ENCODE measurements around the gene ROCK2.

Gene ROCK2

GRCh38 chr2:11320698-11321492 lies 23.5 kb downstream of the ROCK2 start:
- H3K9me3 ChIP-seq (ENCODE audit: control insufficient read depth, insufficient read depth, low read length): no peaks in the 10 kb centered on the region
- no peaks in the 10 kb centered on the region for H3K4me1 ChIP-seq (ENCODE audit: insufficient read depth, low read length)
- H3K36me3 ChIP-seq (ENCODE audit: insufficient read depth, low read length): no peaks in the 10 kb centered on the region
- H3K9ac ChIP-seq (ENCODE audit: low read depth, low read length): no peak overlapping the region

DNA sequence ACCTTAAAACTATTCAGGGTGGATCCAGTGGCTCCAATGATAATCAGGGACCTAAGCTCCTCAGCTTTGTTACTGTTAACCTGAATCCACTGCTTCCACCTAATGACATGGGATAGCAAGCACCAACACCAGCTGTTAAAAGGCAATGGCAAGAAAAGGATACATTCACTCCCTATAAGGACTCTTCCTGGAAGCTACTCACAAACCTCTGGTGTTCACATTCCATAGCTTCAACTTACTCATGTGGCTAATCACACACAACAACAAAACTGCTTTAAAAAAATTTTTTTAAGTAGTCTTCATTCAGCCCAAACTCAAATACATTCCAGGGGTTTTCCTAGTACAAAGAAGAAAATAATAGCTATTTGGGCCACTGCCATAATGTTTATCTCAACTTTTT lies 24.5 kb downstream of the ROCK2 start:
- Histone ChIP-seq H3K4me1 (ENCODE audit: insufficient read depth, low read length) (no peaks in the 10 kb centered on the region), H3K36me3 (ENCODE audit: insufficient read depth, low read length) (no peaks in the 10 kb centered on the region), H3K9me3 (ENCODE audit: control insufficient read depth, insufficient read depth, low read length) (no peaks in the 10 kb centered on the region), H3K9ac (ENCODE audit: low read depth, low read length) (no peak overlapping the region)

GRCh38 chr2:11315074-11315705 lies 29.2 kb downstream of the ROCK2 start:
- H3K4me1 ChIP-seq (ENCODE audit: insufficient read depth, low read length): peaks cover 4% of the 10 kb centered on the region; the same call in 1 of the 2 replicates

DNA sequence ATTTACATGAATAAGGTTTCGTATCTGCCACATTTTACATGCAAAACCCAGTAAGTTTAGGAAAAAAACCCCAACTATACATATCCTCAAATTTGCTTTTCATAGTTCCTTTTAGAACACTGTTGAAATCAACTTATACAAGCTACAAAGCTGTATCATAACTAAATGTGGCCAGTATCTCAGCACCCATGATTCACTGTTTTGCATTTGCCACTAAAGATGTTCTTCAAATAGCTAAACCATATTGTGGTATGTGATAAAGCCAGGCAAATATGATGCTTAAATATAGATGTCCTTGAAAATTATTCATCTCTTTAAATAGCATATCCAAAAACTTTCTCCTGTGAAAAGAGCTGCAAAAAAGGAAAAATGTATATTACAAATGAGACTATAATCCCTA lies 29.9 kb downstream of the ROCK2 start:
- Histone ChIP-seq H3K4me1 (ENCODE audit: insufficient read depth, low read length) (peaks cover 8% of the 10 kb centered on the region; the same call in 1 of the 2 replicates), H3K9ac (ENCODE audit: low read depth, low read length) (no peak overlapping the region), H3K9me3 (ENCODE audit: control insufficient read depth, insufficient read depth, low read length) (no peaks in the 10 kb centered on the region), H3K36me3 (ENCODE audit: insufficient read depth, low read length) (no peaks in the 10 kb centered on the region)

More at GRCh38 chr2:11315074-11315705, 29.2 kb downstream of the ROCK2 start:
- H3K36me3 ChIP-seq (ENCODE audit: insufficient read depth, low read length): no peaks in the 10 kb centered on the region
- no peaks in the 10 kb centered on the region for H3K9me3 ChIP-seq (ENCODE audit: control insufficient read depth, insufficient read depth, low read length)
- H3K9ac ChIP-seq (ENCODE audit: low read depth, low read length): no peak overlapping the region

DNA sequence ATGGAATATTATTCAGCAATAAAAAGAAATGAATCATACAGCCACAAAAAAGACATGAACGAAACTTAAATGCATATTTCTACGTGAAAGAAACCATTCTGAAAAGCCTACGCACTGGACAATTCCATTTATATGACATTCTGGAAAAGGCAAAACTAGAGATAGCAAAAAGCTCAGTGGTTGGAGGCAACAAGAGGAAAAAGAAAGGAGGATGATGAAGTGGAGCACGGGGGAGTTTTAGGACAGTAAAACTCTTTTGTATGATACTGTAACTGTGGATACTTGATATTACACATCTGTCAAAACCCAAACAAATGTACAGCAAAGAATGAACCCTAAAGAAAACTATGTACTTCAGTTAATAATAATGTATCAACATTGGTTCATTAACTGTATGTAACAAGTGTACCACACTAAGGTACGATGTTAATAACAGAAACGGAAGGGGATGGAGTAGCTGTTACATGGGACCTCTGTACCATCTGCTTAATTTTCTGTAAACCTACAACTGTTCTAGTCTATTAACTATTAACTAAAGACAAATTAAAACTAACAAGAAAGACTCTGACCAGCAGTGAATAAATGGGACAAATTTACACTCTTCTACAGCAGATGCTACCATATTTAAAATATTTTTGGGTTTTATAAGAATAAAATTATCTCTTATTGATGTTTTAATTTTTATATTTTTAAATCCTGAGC lies 31.5 kb downstream of the ROCK2 start:
- Histone ChIP-seq H3K9me3 (ENCODE audit: control insufficient read depth, insufficient read depth, low read length) (no peaks in the 10 kb centered on the region), H3K36me3 (ENCODE audit: insufficient read depth, low read length) (no peaks in the 10 kb centered on the region), H3K9ac (ENCODE audit: low read depth, low read length) (no peak overlapping the region), H3K4me1 (ENCODE audit: insufficient read depth, low read length) (peaks cover 8% of the 10 kb centered on the region; the same call in 1 of the 2 replicates)

- H3K9me3 ChIP-seq (ENCODE audit: control insufficient read depth, insufficient read depth, low read length): no peaks in the 10 kb centered on the region
- no peaks in the 10 kb centered on the region for H3K36me3 ChIP-seq (ENCODE audit: insufficient read depth, low read length)
- H3K9ac ChIP-seq (ENCODE audit: low read depth, low read length): no peak overlapping the region
- peaks cover 8% of the 10 kb centered on the region; the same call in 1 of the 2 replicates for H3K4me1 ChIP-seq (ENCODE audit: insufficient read depth, low read length)
Measured at GRCh38 chr2:11311543-11311942, 32.9 kb downstream of the ROCK2 start.

DNA sequence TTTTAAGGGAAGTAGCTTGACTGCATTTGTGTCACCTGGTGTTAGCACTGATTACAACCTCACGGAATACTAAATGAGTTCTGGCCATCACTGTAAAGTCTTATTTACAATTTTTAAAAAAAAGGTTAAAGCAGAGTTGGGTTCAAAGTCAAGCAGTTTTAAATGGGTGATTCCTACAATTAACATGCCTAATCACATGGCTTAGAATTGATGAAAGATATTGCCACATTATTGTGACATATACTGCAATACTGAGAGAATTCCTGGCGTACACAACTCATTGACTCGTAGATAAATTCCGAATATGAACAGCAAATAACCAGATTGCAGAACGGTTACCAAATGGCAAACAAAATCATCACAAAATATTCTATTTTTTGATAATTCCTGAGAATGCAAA lies 34.2 kb downstream of the ROCK2 start:
- Histone ChIP-seq H3K9me3 (ENCODE audit: control insufficient read depth, insufficient read depth, low read length) (no peaks in the 10 kb centered on the region), H3K36me3 (ENCODE audit: insufficient read depth, low read length) (no peaks in the 10 kb centered on the region), H3K4me1 (ENCODE audit: insufficient read depth, low read length) (peaks cover 8% of the 10 kb centered on the region; the same call in 1 of the 2 replicates), H3K9ac (ENCODE audit: low read depth, low read length) (no peak overlapping the region)

DNA sequence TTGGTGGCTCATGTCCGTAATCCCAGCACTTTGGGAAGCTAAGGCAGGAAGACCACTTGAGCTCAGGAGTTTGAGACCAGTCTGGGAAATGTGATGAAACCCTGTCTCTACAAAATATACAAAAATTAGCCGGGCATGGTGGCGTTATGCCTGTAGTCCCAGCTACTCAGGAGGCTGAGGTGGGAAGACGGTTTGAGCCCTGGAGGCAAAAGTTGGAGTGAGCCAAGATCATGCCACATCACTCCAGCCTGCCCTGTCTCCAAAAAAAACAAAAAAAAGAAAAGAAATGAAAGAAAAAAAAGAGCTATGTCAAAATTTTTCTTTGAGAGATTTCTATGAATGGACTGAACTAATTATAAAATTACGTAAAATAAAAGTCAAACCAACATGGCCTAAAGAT lies 34.7 kb downstream of the ROCK2 start:
- H3K9ac ChIP-seq (ENCODE audit: low read depth, low read length): no peak overlapping the region
- no peaks in the 10 kb centered on the region for H3K9me3 ChIP-seq (ENCODE audit: control insufficient read depth, insufficient read depth, low read length)
- no peaks in the 10 kb centered on the region for H3K36me3 ChIP-seq (ENCODE audit: insufficient read depth, low read length)
- peaks cover 8% of the 10 kb centered on the region; the same call in 1 of the 2 replicates for H3K4me1 ChIP-seq (ENCODE audit: insufficient read depth, low read length)

DNA sequence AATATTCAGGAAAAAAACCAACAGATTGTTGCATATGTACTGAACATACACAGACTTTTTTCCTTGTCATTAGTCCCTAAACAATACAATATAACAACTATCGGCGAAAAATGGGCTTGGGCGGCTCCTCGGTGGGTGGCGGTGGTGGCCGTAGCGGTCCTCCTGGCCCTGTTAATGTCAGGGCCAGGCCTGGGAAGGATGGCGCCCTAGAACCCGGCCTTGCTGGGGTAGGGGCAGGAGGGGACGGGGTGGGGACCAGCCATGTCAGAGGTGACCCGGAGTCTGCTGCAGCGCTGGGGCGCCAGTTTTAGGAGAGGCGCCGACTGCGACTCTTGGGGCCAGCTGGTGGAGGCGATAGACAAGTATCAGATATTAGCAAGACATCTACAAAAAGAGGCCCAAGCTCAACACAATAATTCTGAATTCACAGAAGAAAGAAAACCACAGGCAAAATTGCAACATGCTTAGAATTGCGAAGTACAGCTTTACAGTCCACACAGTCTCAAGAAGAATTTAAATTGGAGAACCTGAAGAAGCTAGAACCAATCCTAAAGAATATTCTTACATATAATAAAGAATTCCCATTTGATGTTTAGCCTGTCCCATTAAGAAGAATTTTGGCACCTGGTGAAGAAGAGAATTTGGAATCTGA lies 36.5 kb downstream of the ROCK2 start:
- Histone ChIP-seq H3K4me1 (ENCODE audit: insufficient read depth, low read length) (peaks cover 8% of the 10 kb centered on the region; the same call in 1 of the 2 replicates), H3K9ac (ENCODE audit: low read depth, low read length) (no peak overlapping the region), H3K9me3 (ENCODE audit: control insufficient read depth, insufficient read depth, low read length) (no peaks in the 10 kb centered on the region), H3K36me3 (ENCODE audit: insufficient read depth, low read length) (no peaks in the 10 kb centered on the region)

DNA sequence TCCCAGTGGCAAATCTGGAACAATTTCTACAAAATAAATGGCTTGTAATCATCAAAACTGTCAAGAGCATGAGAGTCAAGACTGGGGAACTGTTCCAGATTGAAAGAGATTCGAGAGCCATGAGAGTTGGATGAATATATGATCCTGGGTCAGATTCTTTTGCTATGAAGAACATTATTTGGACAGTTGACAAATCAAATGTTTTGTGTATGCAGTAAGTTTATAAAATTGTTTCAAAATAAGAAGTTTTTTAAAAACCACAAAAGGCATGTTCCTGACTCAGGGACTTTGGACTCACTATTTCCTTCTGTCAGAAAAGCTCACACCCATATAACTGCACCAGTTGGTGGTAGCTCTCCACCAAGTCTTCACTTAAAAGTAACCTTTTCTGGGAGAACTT lies 38.5 kb downstream of the ROCK2 start:
- Histone ChIP-seq H3K9me3 (ENCODE audit: control insufficient read depth, insufficient read depth, low read length) (no peaks in the 10 kb centered on the region), H3K36me3 (ENCODE audit: insufficient read depth, low read length) (no peaks in the 10 kb centered on the region), H3K9ac (ENCODE audit: low read depth, low read length) (no peak overlapping the region), H3K4me1 (ENCODE audit: insufficient read depth, low read length) (peaks cover 8% of the 10 kb centered on the region; the same call in 1 of the 2 replicates)

- Histone ChIP-seq H3K36me3 (ENCODE audit: insufficient read depth, low read length) (no peaks in the 10 kb centered on the region), H3K9ac (ENCODE audit: low read depth, low read length) (no peak overlapping the region), H3K4me1 (ENCODE audit: insufficient read depth, low read length) (peaks cover 5% of the 10 kb centered on the region; the same call in 1 of the 2 replicates), H3K9me3 (ENCODE audit: control insufficient read depth, insufficient read depth, low read length) (no peaks in the 10 kb centered on the region)
Measured at GRCh38 chr2:11305338-11305737, 39.1 kb downstream of the ROCK2 start.

DNA sequence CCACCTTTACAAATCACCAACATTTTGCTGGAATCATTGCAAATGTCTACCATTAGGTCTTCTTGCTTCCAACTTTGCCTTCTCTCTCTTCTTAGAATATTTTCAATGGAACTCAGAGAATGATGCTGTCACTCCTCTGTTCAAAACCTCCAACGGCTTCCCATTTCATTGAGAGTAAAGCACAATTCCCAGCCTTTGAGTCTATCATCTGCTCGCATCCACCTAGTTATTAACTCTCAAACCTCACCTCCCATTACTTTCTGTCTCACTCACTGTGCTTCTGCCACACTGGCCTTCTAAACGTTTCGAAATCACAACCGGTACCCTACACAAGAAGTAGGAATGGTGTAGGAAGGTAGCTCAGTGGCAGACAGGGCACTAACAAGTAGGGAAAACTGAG lies 40.0 kb downstream of the ROCK2 start:
- Histone ChIP-seq H3K4me1 (ENCODE audit: insufficient read depth, low read length) (no peaks in the 10 kb centered on the region), H3K9me3 (ENCODE audit: control insufficient read depth, insufficient read depth, low read length) (no peaks in the 10 kb centered on the region)

DNA sequence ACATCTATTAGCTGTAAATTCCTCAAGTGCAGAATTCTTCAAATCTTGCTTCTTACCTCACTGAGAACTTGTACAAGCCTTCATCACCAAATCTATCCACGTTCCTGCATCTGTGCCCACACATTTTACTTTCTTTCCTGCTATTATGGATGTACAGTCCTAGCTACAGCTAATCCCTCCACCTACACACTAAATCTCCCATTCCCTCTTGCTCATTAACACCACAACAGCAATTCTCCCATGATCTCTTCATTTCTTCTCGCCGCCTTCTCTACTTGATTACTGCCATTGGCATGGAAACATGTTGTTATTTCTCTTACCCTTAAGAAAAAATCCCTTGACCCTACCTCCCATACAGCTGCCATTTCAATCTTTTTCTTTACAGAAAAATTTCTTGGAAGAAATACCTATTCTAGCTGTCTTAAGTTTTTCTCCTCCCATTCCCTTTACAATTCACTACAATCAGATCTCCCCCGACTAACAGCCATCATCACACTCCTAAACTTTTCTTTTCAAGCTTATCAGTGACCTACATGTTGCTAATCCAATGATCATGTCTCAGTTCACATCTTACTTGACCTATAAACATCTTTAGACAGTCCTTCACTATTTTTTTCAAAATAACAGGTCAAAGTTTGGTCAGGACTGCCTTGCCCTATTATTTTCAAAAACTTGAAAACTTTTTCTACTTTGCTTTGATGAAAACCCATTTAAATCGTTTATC lies 41.0 kb downstream of the ROCK2 start:
- no peak overlapping the region for H3K9ac ChIP-seq (ENCODE audit: low read depth, low read length)
- no peaks in the 10 kb centered on the region for H3K4me1 ChIP-seq (ENCODE audit: insufficient read depth, low read length)
- H3K36me3 ChIP-seq (ENCODE audit: insufficient read depth, low read length): no peaks in the 10 kb centered on the region
- H3K9me3 ChIP-seq (ENCODE audit: control insufficient read depth, insufficient read depth, low read length): no peaks in the 10 kb centered on the region

More for the DNA sequence above, 40.0 kb downstream of the ROCK2 start:
- H3K36me3 ChIP-seq (ENCODE audit: insufficient read depth, low read length): no peaks in the 10 kb centered on the region
- H3K9ac ChIP-seq (ENCODE audit: low read depth, low read length): no peak overlapping the region

DNA sequence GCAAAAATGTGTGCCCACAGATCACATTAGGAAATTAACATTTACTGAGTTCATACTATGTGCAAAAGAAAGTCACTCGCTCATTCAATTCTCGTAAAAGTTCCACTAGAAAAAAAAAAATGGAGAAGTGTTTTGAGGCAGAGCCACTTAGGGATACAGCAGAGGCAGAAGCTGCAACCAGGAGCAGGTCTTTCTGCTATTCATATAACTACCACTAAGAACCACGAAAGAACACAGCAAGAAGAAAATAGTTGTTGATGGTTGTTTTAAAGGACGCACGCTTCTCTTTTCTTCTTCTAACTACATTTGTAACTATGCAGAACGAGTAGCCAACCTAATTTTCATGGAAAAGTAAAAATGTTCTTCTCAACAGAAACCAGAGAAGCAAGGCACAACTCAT lies 45.0 kb downstream of the ROCK2 start:
- no peaks in the 10 kb centered on the region for H3K4me1 ChIP-seq (ENCODE audit: insufficient read depth, low read length)
- H3K36me3 ChIP-seq (ENCODE audit: insufficient read depth, low read length): no peaks in the 10 kb centered on the region
- no peak overlapping the region for H3K9ac ChIP-seq (ENCODE audit: low read depth, low read length)
- H3K9me3 ChIP-seq (ENCODE audit: control insufficient read depth, insufficient read depth, low read length): no peaks in the 10 kb centered on the region

Data from ES-I3 (cell line).